Stomach (tissue), 9 donors: Measurements from ENCODE around the gene BAZ2B. TPM values are rescaled to one million over a fixed set of nuclear protein-coding genes. Genes with fewer than 3 reads are reported as not detected.

ENCODE experiments used
- DNase-seq, 2 donors: peaks; one replicate each; pipeline versions ENCODE4 v3.0.0 to v3.0.0-alpha.2; 2013 to 2019
- H3K27ac ChIP-seq, 5 donors: fragments of 200-600 bp in 4 of 5; sonication (generic) in 4 of 5; one replicate each; pipeline ENCODE4 v1.5.1; 2013 to 2019; ENCODE audit warnings: mild to moderate bottlenecking in 1 of 5, moderate library complexity in 1 of 5
- H3K27me3 ChIP-seq, 3 donors: fragments of 200-600 bp; sonication (generic); one replicate each; pipeline ENCODE4 v1.5.1; 2017 to 2019; ENCODE audit warnings: mixed run types in 1 of 3
- H3K36me3 ChIP-seq, 4 donors: fragments of 200-600 bp; sonication (generic); 1 replicate in 3 of 4; 2 replicates in 1 of 4; pipeline ENCODE4 v1.5.1; 2016 to 2019
- H3K4me1 ChIP-seq, 4 donors: fragments of 200-600 bp; sonication (generic); one replicate each; pipeline ENCODE4 v1.5.1; 2016 to 2019
- H3K4me3 ChIP-seq, 4 donors: fragments of 200-600 bp; sonication (generic) in 3 of 4; one replicate each; pipeline ENCODE4 v1.5.1; 2016 to 2019; ENCODE audit warnings: mild to moderate bottlenecking in 1 of 4
- H3K9me3 ChIP-seq, 4 donors: fragments of 200-600 bp; sonication (generic); one replicate each; pipeline ENCODE4 v1.5.1; 2016 to 2019
- CTCF ChIP-seq, 7 experiments: fragments of 450-650 bp in 4 of 7; fragments of 200-600 bp in 3 of 7; sonication (generic) in 3 of 7; IDR thresholded peaks; one replicate each; pipeline ENCODE4 v1.5.1; 2016 to 2019; ENCODE audit warnings: antibody characterized with exemption in 7 of 7, control low read depth in 2 of 7, mild to moderate bottlenecking in 1 of 7
- EP300 ChIP-seq: sonication (generic); formaldehyde crosslinking; IDR thresholded peaks from one replicate; pipeline ENCODE4 v1.6.1; 2017; ENCODE audit warnings: antibody characterized with exemption
- POLR2A ChIP-seq, 4 donors: fragments of 450-650 bp; IDR thresholded peaks; one replicate each; pipeline ENCODE4 v1.6.1; 2016; ENCODE audit warnings: antibody characterized with exemption in 4 of 4, control low read depth in 2 of 4, mild to moderate bottlenecking in 1 of 4, moderate library complexity in 1 of 4
- POLR2AphosphoS5 ChIP-seq, 3 donors: sonication (generic); formaldehyde crosslinking; IDR thresholded peaks; one replicate each; pipeline ENCODE4 v1.6.1; 2016; ENCODE audit warnings: antibody characterized with exemption in 3 of 3
- WGBS, 5 donors: extraction: QIAGEN DNeasy Blood & Tissue Kit in 3 of 5; methylation state at CpG; one replicate each; pipeline versions ENCODE4 v1.1.5 to v1.1.7; 2013 to 2018; 5-methylcytosine and 5-hydroxymethylcytosine counted together
- intact Hi-C: fragments of 100-400 bp; cut with DNase I; formaldehyde crosslinking; loops from one replicate; pipeline ENCODE4 v1.15.1; 2023; ENCODE audit warnings: low total_unique reads
- polyA plus RNA-seq, 3 donors: library from polyadenylated mRNA; stranded (reverse); fragments of 200-250 nt; gene quantifications; one replicate each; pipeline ENCODE4 v1.2.3, GENCODE V29; 2013
- total RNA-seq, 5 donors: library from RNA; depleted of rRNA; stranded (reverse); fragments of >200 nt; gene quantifications; one replicate each; pipeline versions ENCODE4 v1.1.0 to v1.2.3, GENCODE V29; 2014 to 2016
- donor health status: healthy with polysubstance abuse.
- donor health status: Bipolar disorder and iron deficiency.
- donor health status: healthy.

BAZ2B gene
- total and polyA plus RNA-seq, 8 donors = 7.2 to 245 (median 59.2) TPM

GRCh38 chr2:159608723-159609308, 7.5 kb downstream of the BAZ2B start:
- Histone ChIP-seq H3K36me3 (no peaks in the 10 kb centered on the region), H3K27me3 (no peaks in the 10 kb centered on the region), H3K4me3 (no peak overlapping the region), H3K27ac (peak overlapping the region in 1 of 5 donors; percentile 98), H3K4me1 (peaks cover 27 to 90% (median 64%) of the 10 kb centered on the region in 4 donors), H3K9me3 (no peaks in the 10 kb centered on the region)
- WGBS, 5 donors = 50 to 76% (median 65%) methylated on average over 1 of the region's 1 CpG
- intact Hi-C loops = no loop called here
- no peak for DNase-seq
- TF ChIP-seq POLR2A (IDR thresholded peaks at IDR 0.05) (no peak), POLR2AphosphoS5 (IDR thresholded peaks at IDR 0.05) (no peak), EP300 (no peak), CTCF (IDR thresholded peaks at IDR 0.05) (no peak)

- no peak overlapping the region for H3K4me3 ChIP-seq
- H3K4me1 ChIP-seq = peaks cover 27 to 89% (median 62%) of the 10 kb centered on the region in 4 donors
- H3K9me3 ChIP-seq = no peaks in the 10 kb centered on the region
- no peak for DNase-seq
- intact Hi-C loops = no loop called here
- no peak overlapping the region for H3K27ac ChIP-seq
- no peaks in the 10 kb centered on the region for H3K27me3 ChIP-seq
- TF ChIP-seq POLR2A (IDR thresholded peaks at IDR 0.05) = no peak
- no peak for TF ChIP-seq EP300
- TF ChIP-seq POLR2AphosphoS5 (IDR thresholded peaks at IDR 0.05) = no peak
- no peak for TF ChIP-seq CTCF (IDR thresholded peaks at IDR 0.05)
- H3K36me3 ChIP-seq = no peaks in the 10 kb centered on the region
- 89 to 99% (median 96%) methylated on average over 6 of the region's 6 CpGs for WGBS, 5 donors
These were observed 8.2 kb downstream of the BAZ2B start for GRCh38 chr2:159608108-159608507.

- Histone ChIP-seq H3K9me3 (no peaks in the 10 kb centered on the region), H3K27ac (peak overlapping the region in 4 of 5 donors; percentile 37 to 73 (median 68)), H3K4me1 (peaks cover 22 to 70% (median 51%) of the 10 kb centered on the region in 4 donors), H3K36me3 (no peaks in the 10 kb centered on the region), H3K4me3 (peak overlapping the region in 1 of 4 donors; percentile 3), H3K27me3 (no peaks in the 10 kb centered on the region)
- no peak for DNase-seq
- WGBS, 5 donors = 14 to 30% (median 18%) methylated on average over 2 of the region's 2 CpGs
- intact Hi-C loops = no loop called here
- TF ChIP-seq CTCF (IDR thresholded peaks at IDR 0.05) (no peak), EP300 (no peak), POLR2A (IDR thresholded peaks at IDR 0.05) (no peak), POLR2AphosphoS5 (IDR thresholded peaks at IDR 0.05) (no peak)
These were observed 10.1 kb downstream of the BAZ2B start for GRCh38 chr2:159606287-159606686.

- H3K4me3 ChIP-seq = peak overlapping the region in 1 of 4 donors; percentile 3
- H3K27ac ChIP-seq = peak overlapping the region; percentile 37 to 73 (median 65)
- no peaks in the 10 kb centered on the region for H3K27me3 ChIP-seq
- intact Hi-C loops = no loop called here
- WGBS, 5 donors = 4 to 15% (median 10%) methylated on average over 3 of the region's 3 CpGs
- H3K9me3 ChIP-seq = no peaks in the 10 kb centered on the region
- peak in 1 of 2 donors; percentile 63 for DNase-seq
- TF ChIP-seq POLR2AphosphoS5 (IDR thresholded peaks at IDR 0.05) (peak in 2 of 3 donors; percentile 48 to 51), POLR2A (IDR thresholded peaks at IDR 0.05) (no peak)
- peaks cover 22 to 65% (median 47%) of the 10 kb centered on the region in 4 donors for H3K4me1 ChIP-seq
- no peaks in the 10 kb centered on the region for H3K36me3 ChIP-seq
These were observed 10.7 kb downstream of the BAZ2B start for GRCh38 chr2:159605441-159606178.
